GM23338 (cell line): ENCODE data around the gene ZNRF2.

Source experiments
- CREB1 ChIP-seq: fragments of 250-450 bp; sonication (Bioruptor Pico); IDR thresholded peaks from 2 replicates; pipeline ENCODE4 v1.5.0; 2020; ENCODE audit warnings: low read depth, mild to moderate bottlenecking, moderate library complexity
- EZH2 ChIP-seq: fragments of 200-600 bp; sonication (generic); IDR thresholded peaks from one replicate; pipeline ENCODE4 v1.8.0; 2017; ENCODE audit warnings: antibody characterized with exemption, mild to moderate bottlenecking, low read depth; ENCODE audit not compliant: unreplicated experiment
- EZH2phosphoT487 ChIP-seq: fragments of 200-600 bp; sonication (generic); IDR thresholded peaks from one replicate; pipeline ENCODE4 v1.8.1; 2018; ENCODE audit warnings: antibody characterized with exemption; ENCODE audit not compliant: unreplicated experiment
- JUNB ChIP-seq: IDR thresholded peaks from one replicate; pipeline ENCODE4 v1.6.1; 2016; ENCODE audit warnings: antibody characterized with exemption; ENCODE audit not compliant: unreplicated experiment
- NANOG ChIP-seq: IDR thresholded peaks from 2 replicates; pipeline ENCODE4 v1.6.1; 2016; ENCODE audit warnings: antibody characterized with exemption, borderline replicate concordance
- POLR2AphosphoS5 ChIP-seq: IDR thresholded peaks from 2 replicates; pipeline ENCODE4 v1.6.1; 2016; ENCODE audit warnings: antibody characterized with exemption, low read depth
- STAT1 ChIP-seq: IDR thresholded peaks from one replicate; pipeline ENCODE4 v1.6.1; 2016; ENCODE audit warnings: antibody characterized with exemption; ENCODE audit not compliant: unreplicated experiment
- ZNF114 ChIP-seq: fragments of 250-450 bp; sonication (Bioruptor Pico); IDR thresholded peaks from 2 replicates; pipeline ENCODE4 v1.5.0; 2020; ENCODE audit warnings: mild to moderate bottlenecking, moderate library complexity
- ZNF331 ChIP-seq: fragments of 250-450 bp; sonication (Bioruptor Pico); IDR thresholded peaks from 2 replicates; pipeline ENCODE4 v1.5.0; 2020; ENCODE audit warnings: low read depth, mild to moderate bottlenecking, moderate library complexity
- TF ChIP-seq, protein P1 (sequence below), 2 experiments: fragments of 200-600 bp in 1 of 2; sonication (generic) in 1 of 2; conservative IDR thresholded peaks; 2 replicates each; pipeline versions ENCODE4 v1.5.1 to v1.6.1; 2016 to 2017; ENCODE audit warnings: antibody characterized with exemption in 2 of 2, low read depth in 2 of 2, mild to moderate bottlenecking in 2 of 2, moderate library complexity in 1 of 2
- TF ChIP-seq, protein P2 (sequence below): IDR thresholded peaks from one replicate; pipeline ENCODE4 v1.6.1; 2018; ENCODE audit warnings: antibody characterized with exemption; ENCODE audit not compliant: unreplicated experiment
- TF ChIP-seq, protein P3 (sequence below): IDR thresholded peaks from 2 replicates; pipeline ENCODE4 v1.6.1; 2016; ENCODE audit warnings: antibody characterized with exemption

DNA sequence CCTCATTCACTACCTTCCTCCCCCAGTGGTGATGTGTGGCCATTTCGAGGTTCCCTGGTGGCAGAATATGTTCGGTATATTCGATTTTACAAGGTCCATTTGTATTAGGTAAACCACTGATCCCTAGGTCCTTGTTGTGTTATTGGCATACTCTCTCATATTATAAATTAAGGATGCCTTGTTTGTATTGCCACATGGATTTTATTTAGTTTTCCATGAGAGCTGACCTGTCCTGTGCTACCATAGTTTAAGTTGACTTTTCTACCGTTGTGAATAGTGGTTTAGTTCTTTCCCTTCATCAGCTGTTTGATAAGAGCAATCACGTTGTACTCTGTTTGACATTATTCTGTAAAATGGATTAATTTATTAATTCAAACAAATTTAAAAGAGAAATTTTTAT is 29.4 kb downstream of the ZNRF2 start:
- TF ChIP-seq EZH2phosphoT487 (no peak), JUNB (no peak), POLR2AphosphoS5 (no peak), EZH2 (no peak), CREB1 (CRISPR knock-in tag) (no peak), STAT1 (no peak), ZNF114 (no peak), NANOG (no peak), ZNF331 (CRISPR knock-in tag) (no peak)
- TF ChIP-seq, protein P1, sequence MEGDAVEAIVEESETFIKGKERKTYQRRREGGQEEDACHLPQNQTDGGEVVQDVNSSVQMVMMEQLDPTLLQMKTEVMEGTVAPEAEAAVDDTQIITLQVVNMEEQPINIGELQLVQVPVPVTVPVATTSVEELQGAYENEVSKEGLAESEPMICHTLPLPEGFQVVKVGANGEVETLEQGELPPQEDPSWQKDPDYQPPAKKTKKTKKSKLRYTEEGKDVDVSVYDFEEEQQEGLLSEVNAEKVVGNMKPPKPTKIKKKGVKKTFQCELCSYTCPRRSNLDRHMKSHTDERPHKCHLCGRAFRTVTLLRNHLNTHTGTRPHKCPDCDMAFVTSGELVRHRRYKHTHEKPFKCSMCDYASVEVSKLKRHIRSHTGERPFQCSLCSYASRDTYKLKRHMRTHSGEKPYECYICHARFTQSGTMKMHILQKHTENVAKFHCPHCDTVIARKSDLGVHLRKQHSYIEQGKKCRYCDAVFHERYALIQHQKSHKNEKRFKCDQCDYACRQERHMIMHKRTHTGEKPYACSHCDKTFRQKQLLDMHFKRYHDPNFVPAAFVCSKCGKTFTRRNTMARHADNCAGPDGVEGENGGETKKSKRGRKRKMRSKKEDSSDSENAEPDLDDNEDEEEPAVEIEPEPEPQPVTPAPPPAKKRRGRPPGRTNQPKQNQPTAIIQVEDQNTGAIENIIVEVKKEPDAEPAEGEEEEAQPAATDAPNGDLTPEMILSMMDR (conservative IDR thresholded peaks at IDR 0.05; ENCODE audit: low read depth in 2 of 2): no peak
- TF ChIP-seq, protein P2, sequence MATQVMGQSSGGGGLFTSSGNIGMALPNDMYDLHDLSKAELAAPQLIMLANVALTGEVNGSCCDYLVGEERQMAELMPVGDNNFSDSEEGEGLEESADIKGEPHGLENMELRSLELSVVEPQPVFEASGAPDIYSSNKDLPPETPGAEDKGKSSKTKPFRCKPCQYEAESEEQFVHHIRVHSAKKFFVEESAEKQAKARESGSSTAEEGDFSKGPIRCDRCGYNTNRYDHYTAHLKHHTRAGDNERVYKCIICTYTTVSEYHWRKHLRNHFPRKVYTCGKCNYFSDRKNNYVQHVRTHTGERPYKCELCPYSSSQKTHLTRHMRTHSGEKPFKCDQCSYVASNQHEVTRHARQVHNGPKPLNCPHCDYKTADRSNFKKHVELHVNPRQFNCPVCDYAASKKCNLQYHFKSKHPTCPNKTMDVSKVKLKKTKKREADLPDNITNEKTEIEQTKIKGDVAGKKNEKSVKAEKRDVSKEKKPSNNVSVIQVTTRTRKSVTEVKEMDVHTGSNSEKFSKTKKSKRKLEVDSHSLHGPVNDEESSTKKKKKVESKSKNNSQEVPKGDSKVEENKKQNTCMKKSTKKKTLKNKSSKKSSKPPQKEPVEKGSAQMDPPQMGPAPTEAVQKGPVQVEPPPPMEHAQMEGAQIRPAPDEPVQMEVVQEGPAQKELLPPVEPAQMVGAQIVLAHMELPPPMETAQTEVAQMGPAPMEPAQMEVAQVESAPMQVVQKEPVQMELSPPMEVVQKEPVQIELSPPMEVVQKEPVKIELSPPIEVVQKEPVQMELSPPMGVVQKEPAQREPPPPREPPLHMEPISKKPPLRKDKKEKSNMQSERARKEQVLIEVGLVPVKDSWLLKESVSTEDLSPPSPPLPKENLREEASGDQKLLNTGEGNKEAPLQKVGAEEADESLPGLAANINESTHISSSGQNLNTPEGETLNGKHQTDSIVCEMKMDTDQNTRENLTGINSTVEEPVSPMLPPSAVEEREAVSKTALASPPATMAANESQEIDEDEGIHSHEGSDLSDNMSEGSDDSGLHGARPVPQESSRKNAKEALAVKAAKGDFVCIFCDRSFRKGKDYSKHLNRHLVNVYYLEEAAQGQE: no peak
- TF ChIP-seq, protein P3, sequence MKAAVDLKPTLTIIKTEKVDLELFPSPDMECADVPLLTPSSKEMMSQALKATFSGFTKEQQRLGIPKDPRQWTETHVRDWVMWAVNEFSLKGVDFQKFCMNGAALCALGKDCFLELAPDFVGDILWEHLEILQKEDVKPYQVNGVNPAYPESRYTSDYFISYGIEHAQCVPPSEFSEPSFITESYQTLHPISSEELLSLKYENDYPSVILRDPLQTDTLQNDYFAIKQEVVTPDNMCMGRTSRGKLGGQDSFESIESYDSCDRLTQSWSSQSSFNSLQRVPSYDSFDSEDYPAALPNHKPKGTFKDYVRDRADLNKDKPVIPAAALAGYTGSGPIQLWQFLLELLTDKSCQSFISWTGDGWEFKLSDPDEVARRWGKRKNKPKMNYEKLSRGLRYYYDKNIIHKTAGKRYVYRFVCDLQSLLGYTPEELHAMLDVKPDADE: no peak
